GM23338 (cell line): Measurements from ENCODE around the gene CHP2. TPM values are rescaled to one million over a fixed set of nuclear protein-coding genes. Genes with fewer than 3 reads are reported as not detected.
A peak's percentile ranks its signal among the peaks of the same experiment; 100 is the strongest.
"Not testable (repeated sequence)": the region's sequence is repeated elsewhere in the genome, so short reads cannot be mapped to it uniquely, and the experiment has no call there.

Experiments used
- ATAC-seq: fragments of 200-7000 bp; cut with Tn5 transposase; 3 replicates; pipeline ENCODE4 v1.9.1; 2020
- DNase-seq: peaks from one replicate; pipeline ENCODE4 v3.0.0-alpha.2; 2015; ENCODE audit warnings: low spot score
- H2AFZ ChIP-seq: fragments of 200-600 bp; sonication (generic); 2 replicates; pipeline ENCODE4 v1.8.0; 2016; ENCODE audit warnings: antibody characterized with exemption, mild to moderate bottlenecking, moderate library complexity
- H3F3A ChIP-seq: fragments of 200-600 bp; sonication (generic); replicated peaks from 2 replicates; pipeline ENCODE4 v1.8.0; 2017; ENCODE audit warnings: antibody characterized with exemption, mixed run types, low read depth
- H3K27ac ChIP-seq: fragments of 200-600 bp; sonication (generic); 2 replicates; pipeline ENCODE4 v1.6.1; 2016; ENCODE audit warnings: low read depth
- H3K27me3 ChIP-seq: fragments of 200-600 bp; sonication (generic); 2 replicates; pipeline ENCODE4 v1.8.0; 2016; ENCODE audit warnings: mild to moderate bottlenecking, mixed run types, moderate library complexity; ENCODE audit not compliant: insufficient read depth
- H3K36me3 ChIP-seq: fragments of 200-600 bp; sonication (generic); 2 replicates; pipeline ENCODE4 v1.8.0; 2016; ENCODE audit warnings: mild to moderate bottlenecking; ENCODE audit not compliant: insufficient read depth
- H3K4me1 ChIP-seq: fragments of 200-600 bp; sonication (generic); 2 replicates; pipeline ENCODE4 v1.8.0; 2016; ENCODE audit warnings: mild to moderate bottlenecking, moderate library complexity; ENCODE audit not compliant: insufficient read depth
- H3K4me2 ChIP-seq: fragments of 200-600 bp; sonication (generic); 2 replicates; pipeline ENCODE4 v1.7.1; 2017; ENCODE audit warnings: mixed run types
- H3K4me3 ChIP-seq: fragments of 200-600 bp; sonication (generic); 2 replicates; pipeline ENCODE4 v1.6.1; 2016; ENCODE audit warnings: mixed run types
- H3K79me2 ChIP-seq: fragments of 200-600 bp; sonication (generic); replicated peaks from 2 replicates; pipeline ENCODE4 v1.8.0; 2017; ENCODE audit warnings: mild to moderate bottlenecking; ENCODE audit not compliant: insufficient read depth
- H3K9me2 ChIP-seq: fragments of 200-600 bp; sonication (generic); 2 replicates; pipeline ENCODE4 v1.8.0; 2017; ENCODE audit not compliant: insufficient read depth
- H4K20me1 ChIP-seq: fragments of 200-600 bp; sonication (generic); replicated peaks from 2 replicates; pipeline ENCODE4 v1.8.0; 2017; ENCODE audit warnings: mild to moderate bottlenecking; ENCODE audit not compliant: insufficient read depth
- H3K27ac Mint-ChIP-seq: 2 replicates; pipeline ENCODE4 v1.8.0; 2020; ENCODE audit warnings: inconsistent platforms, mild to moderate bottlenecking, moderate library complexity, mixed read lengths
- H3K27me3 Mint-ChIP-seq: 3 replicates; pipeline ENCODE4 v1.8.0; 2022; ENCODE audit warnings: low read depth, mild to moderate bottlenecking, moderate library complexity, mixed read lengths, inconsistent platforms; ENCODE audit not compliant: insufficient read depth, poor library complexity
- H3K36me3 Mint-ChIP-seq: 3 replicates; pipeline ENCODE4 v1.8.0; 2021; ENCODE audit warnings: low read depth, mild to moderate bottlenecking, inconsistent platforms, moderate library complexity, mixed read lengths
- H3K4me1 Mint-ChIP-seq: 3 replicates; pipeline ENCODE4 v1.8.0; 2020; ENCODE audit warnings: mild to moderate bottlenecking, inconsistent platforms, mixed read lengths
- H3K4me3 Mint-ChIP-seq: 3 replicates; pipeline ENCODE4 v1.8.0; 2021; ENCODE audit warnings: moderate library complexity, mild to moderate bottlenecking, inconsistent platforms, mixed read lengths
- H3K9me3 Mint-ChIP-seq: 3 replicates; pipeline ENCODE4 v1.8.0; 2020; ENCODE audit warnings: moderate library complexity, mild to moderate bottlenecking, inconsistent platforms, mixed read lengths
- CREB1 ChIP-seq: fragments of 250-450 bp; sonication (Bioruptor Pico); IDR thresholded peaks from 2 replicates; pipeline ENCODE4 v1.5.0; 2020; ENCODE audit warnings: low read depth, mild to moderate bottlenecking, moderate library complexity
- CTCF ChIP-seq, 2 experiments: fragments of 200-600 bp in 1 of 2; sonication (generic) in 1 of 2; conservative IDR thresholded peaks; 2 replicates each; pipeline versions ENCODE4 v1.5.1 to v1.6.1; 2016 to 2017; ENCODE audit warnings: antibody characterized with exemption in 2 of 2, low read depth in 2 of 2, mild to moderate bottlenecking in 2 of 2, moderate library complexity in 1 of 2
- EZH2 ChIP-seq: fragments of 200-600 bp; sonication (generic); IDR thresholded peaks from one replicate; pipeline ENCODE4 v1.8.0; 2017; ENCODE audit warnings: antibody characterized with exemption, mild to moderate bottlenecking, low read depth; ENCODE audit not compliant: unreplicated experiment
- JUNB ChIP-seq: IDR thresholded peaks from one replicate; pipeline ENCODE4 v1.6.1; 2016; ENCODE audit warnings: antibody characterized with exemption; ENCODE audit not compliant: unreplicated experiment
- NANOG ChIP-seq: IDR thresholded peaks from 2 replicates; pipeline ENCODE4 v1.6.1; 2016; ENCODE audit warnings: antibody characterized with exemption, borderline replicate concordance
- POLR2AphosphoS5 ChIP-seq: IDR thresholded peaks from 2 replicates; pipeline ENCODE4 v1.6.1; 2016; ENCODE audit warnings: antibody characterized with exemption, low read depth
- ZNF114 ChIP-seq: fragments of 250-450 bp; sonication (Bioruptor Pico); IDR thresholded peaks from 2 replicates; pipeline ENCODE4 v1.5.0; 2020; ENCODE audit warnings: mild to moderate bottlenecking, moderate library complexity
- polyA plus RNA-seq: library from polyadenylated mRNA; unstranded; fragments of >200 nt; fragmentation: Nextera tagmentation; extraction: Ambion mirVana; gene quantifications from 2 replicates; pipeline ENCODE4 v1.2.1, GENCODE V29; 2016
- total RNA-seq: library from RNA; depleted of rRNA; stranded (reverse); fragments of >200 nt; shearing (Covaris generic); gene quantifications from 2 replicates; pipeline ENCODE4 v1.2.3, GENCODE V29; 2014
- TF ChIP-seq, protein P1 (sequence below): IDR thresholded peaks from one replicate; pipeline ENCODE4 v1.6.1; 2018; ENCODE audit warnings: antibody characterized with exemption; ENCODE audit not compliant: unreplicated experiment

The CHP2 gene
- total and polyA plus RNA-seq, 2 experiments from 2014 or later: 2.3 to 3.7 TPM

GRCh38 chr16:23712976-23713375 is 41.9 kb upstream of the CHP2 start, which contains the start of gene ERN2:
TSS of gene ERN2 (minus strand) at chr16:23713222. CDS start at chr16:23713187, 35 bp downstream.
- H3K27ac Mint-ChIP-seq: no peak within 1 kb of the TSS
- peak within 1 kb of the TSS; percentile 92 for H3K4me2 ChIP-seq
- TF ChIP-seq ZNF114 (no peak), POLR2AphosphoS5 (no peak), NANOG (no peak), CREB1 (CRISPR knock-in tag) (no peak), JUNB (no peak)
- TF ChIP-seq, protein P1, sequence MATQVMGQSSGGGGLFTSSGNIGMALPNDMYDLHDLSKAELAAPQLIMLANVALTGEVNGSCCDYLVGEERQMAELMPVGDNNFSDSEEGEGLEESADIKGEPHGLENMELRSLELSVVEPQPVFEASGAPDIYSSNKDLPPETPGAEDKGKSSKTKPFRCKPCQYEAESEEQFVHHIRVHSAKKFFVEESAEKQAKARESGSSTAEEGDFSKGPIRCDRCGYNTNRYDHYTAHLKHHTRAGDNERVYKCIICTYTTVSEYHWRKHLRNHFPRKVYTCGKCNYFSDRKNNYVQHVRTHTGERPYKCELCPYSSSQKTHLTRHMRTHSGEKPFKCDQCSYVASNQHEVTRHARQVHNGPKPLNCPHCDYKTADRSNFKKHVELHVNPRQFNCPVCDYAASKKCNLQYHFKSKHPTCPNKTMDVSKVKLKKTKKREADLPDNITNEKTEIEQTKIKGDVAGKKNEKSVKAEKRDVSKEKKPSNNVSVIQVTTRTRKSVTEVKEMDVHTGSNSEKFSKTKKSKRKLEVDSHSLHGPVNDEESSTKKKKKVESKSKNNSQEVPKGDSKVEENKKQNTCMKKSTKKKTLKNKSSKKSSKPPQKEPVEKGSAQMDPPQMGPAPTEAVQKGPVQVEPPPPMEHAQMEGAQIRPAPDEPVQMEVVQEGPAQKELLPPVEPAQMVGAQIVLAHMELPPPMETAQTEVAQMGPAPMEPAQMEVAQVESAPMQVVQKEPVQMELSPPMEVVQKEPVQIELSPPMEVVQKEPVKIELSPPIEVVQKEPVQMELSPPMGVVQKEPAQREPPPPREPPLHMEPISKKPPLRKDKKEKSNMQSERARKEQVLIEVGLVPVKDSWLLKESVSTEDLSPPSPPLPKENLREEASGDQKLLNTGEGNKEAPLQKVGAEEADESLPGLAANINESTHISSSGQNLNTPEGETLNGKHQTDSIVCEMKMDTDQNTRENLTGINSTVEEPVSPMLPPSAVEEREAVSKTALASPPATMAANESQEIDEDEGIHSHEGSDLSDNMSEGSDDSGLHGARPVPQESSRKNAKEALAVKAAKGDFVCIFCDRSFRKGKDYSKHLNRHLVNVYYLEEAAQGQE: no peak
- H2AFZ ChIP-seq: peak within 1 kb of the TSS; percentile 100
- no peaks in the 10 kb centered on the region for H4K20me1 ChIP-seq
- H3F3A ChIP-seq: no peaks in the 10 kb centered on the region
- peaks cover 17% of the 10 kb centered on the region; the same call in 2 of the 3 replicates for H3K36me3 Mint-ChIP-seq
- DNase-seq (peak; percentile 73), ATAC-seq (peak; percentile 98)
- H3K4me3 ChIP-seq: peak within 1 kb of the TSS; percentile 75
- no peaks in the 10 kb centered on the region; the same call in 1 of the 2 replicates for H3K9me2 ChIP-seq
- H3K27me3 ChIP-seq: peaks cover 37% of the 10 kb centered on the region
- H3K27ac ChIP-seq: no peak within 1 kb of the TSS
- no peaks in the 10 kb centered on the region for H3K79me2 ChIP-seq
- peak within 1 kb of the TSS; percentile 74 for H3K4me3 Mint-ChIP-seq
- H3K4me1 Mint-ChIP-seq: peaks cover 3% of the 10 kb centered on the region; the same call in 2 of the 3 replicates
- H3K9me3 Mint-ChIP-seq: peaks cover 20% of the 10 kb centered on the region
- H3K36me3 ChIP-seq: no peaks in the 10 kb centered on the region
- H3K27me3 Mint-ChIP-seq: peaks cover 21% of the 10 kb centered on the region
- H3K4me1 ChIP-seq: 0 out of 2 replicates have a peak, but pooled peaks cover 5% of the 10 kb centered on the region

DNA sequence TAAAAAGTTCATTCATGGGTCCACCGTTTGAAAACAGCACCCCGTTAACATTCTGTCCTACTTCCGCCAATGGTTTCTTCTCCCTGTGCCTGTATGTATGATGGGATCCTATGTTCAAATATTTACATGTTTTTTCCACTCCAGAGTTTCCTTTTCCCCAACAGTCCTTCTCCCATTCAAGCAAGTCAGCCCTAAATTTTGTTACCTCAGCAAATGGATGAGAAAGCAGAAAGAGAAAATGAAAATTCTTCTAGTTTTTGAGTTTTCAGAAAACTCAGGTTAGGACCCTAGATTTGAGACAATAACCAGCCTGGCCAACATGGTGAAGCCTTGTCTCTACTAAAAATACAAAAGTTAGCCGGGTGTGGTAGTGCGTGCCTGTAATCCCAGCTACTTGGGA is 38.3 kb upstream of the CHP2 start:
- Mint-ChIP-seq H3K4me1 (peaks cover 3% of the 10 kb centered on the region; the same call in 2 of the 3 replicates), H3K27me3 (peaks cover 21% of the 10 kb centered on the region), H3K27ac (no peak overlapping the region), H3K9me3 (peaks cover under 1% of the 10 kb centered on the region; the same call in 1 of the 3 replicates), H3K36me3 (no peaks in the 10 kb centered on the region), H3K4me3 (no peak overlapping the region)
- Histone ChIP-seq H3F3A (no peaks in the 10 kb centered on the region), H3K4me1 (0 out of 2 replicates have a peak, but pooled peaks cover 5% of the 10 kb centered on the region), H3K79me2 (no peaks in the 10 kb centered on the region), H3K9me2 (no peaks in the 10 kb centered on the region), H2AFZ (no peak overlapping the region), H3K27ac (no peak overlapping the region), H3K36me3 (no peaks in the 10 kb centered on the region), H3K4me3 (no peak overlapping the region), H4K20me1 (no peaks in the 10 kb centered on the region), H3K4me2 (no peak overlapping the region), H3K27me3 (peaks cover 34% of the 10 kb centered on the region)
- no peak for ATAC-seq
- TF ChIP-seq CREB1 (CRISPR knock-in tag): no peak
- TF ChIP-seq, protein P1: no peak
- TF ChIP-seq CTCF (conservative IDR thresholded peaks at IDR 0.05; ENCODE audit: low read depth in 2 of 2): no peak
- TF ChIP-seq EZH2: no peak
- DNase-seq: no peak

DNA sequence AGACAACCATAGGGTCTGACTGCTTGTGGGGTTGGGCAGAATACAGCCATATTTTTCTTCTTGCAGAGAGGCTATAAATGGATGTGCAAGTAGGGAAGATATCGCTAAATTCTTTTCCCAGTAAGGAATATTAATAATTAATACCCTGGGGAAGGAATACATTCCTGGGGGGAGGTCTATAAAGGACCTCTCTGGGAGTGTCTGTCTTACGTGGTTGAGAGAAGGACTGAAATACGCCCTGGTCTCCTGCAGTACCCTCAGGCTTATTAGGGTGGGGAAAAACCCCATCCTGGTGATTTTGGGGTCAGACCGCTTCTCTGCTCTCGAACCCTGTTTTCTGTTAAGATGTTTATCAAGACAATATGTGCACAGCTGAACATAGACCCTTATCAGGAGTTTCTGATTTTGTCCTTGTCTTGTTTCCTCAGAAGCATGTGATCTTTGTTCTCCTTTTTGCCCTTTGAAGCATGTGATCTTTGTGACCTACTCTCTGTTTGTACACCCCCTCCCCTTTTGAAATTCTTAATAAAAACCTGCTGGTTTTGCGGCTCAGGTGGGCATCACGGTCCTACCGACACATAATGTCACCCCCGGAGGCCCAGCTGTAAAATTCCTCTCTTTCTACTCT is 32.1 kb upstream of the CHP2 start:
- H3K4me1 ChIP-seq, H3K36me3 Mint-ChIP-seq, ATAC-seq, H4K20me1 ChIP-seq, H3K9me2 ChIP-seq, H3K4me3 ChIP-seq, H3K79me2 ChIP-seq, H3K4me3 Mint-ChIP-seq, H3K27ac ChIP-seq, H3K27me3 ChIP-seq, H3K4me2 ChIP-seq, H2AFZ ChIP-seq, H3K9me3 Mint-ChIP-seq, H3K27ac Mint-ChIP-seq, DNase-seq, H3F3A ChIP-seq, H3K4me1 Mint-ChIP-seq, H3K27me3 Mint-ChIP-seq, H3K36me3 ChIP-seq: not testable (repeated sequence)
